ENCODE results near the gene SFSWAP.

The SFSWAP gene

DNA sequence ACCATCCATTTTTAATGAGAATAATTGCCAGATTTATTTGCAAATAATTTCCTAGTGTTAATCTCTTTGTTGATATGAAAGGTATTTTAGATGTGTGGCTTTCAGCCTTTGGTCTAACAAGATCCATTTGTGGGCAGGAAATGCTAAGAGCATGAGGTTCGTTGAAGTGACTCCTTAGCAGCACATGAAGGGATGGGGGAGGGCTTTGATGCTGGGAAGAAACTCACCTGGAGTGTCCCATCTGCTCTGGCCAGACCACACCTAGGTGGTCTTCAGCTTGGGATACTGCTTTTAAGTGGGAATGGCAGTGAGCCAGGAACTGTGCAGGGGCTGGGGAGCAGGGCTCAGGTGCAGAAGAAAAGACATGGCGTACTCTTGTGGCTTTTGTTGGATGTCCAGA lies 13.6 kb downstream of the SFSWAP start:
- no peak overlapping the region for H3K4me3 ChIP-seq (ENCODE audit: low read length)
- 0 out of 2 replicates have a peak, but pooled peaks cover 2% of the 10 kb centered on the region for H4K20me1 ChIP-seq (ENCODE audit: control insufficient read depth, insufficient read depth, low read depth, low read length)
- no peak overlapping the region for H3K4me2 ChIP-seq (ENCODE audit: low read length)
- peaks cover 91% of the 10 kb centered on the region for H3K36me3 ChIP-seq (ENCODE audit: control insufficient read depth, low read length)
- TF ChIP-seq EZH2phosphoT487 (IDR thresholded peaks at IDR 0.05; ENCODE audit: borderline replicate concordance, low read length): no peak
- no peak for TF ChIP-seq CTCF (IDR thresholded peaks at IDR 0.05; ENCODE audit: low read depth, low read length, poor library complexity, severe bottlenecking)
- peaks cover 50% of the 10 kb centered on the region for H3K79me2 ChIP-seq (ENCODE audit: control insufficient read depth, low read length)
- no peak overlapping the region for H3K27ac ChIP-seq (ENCODE audit: low read depth, low read length)
- no peaks in the 10 kb centered on the region for H3K9me3 ChIP-seq (ENCODE audit: control insufficient read depth, insufficient read depth, low read length)
- no peaks in the 10 kb centered on the region; the same call in 1 of the 2 replicates for H3F3A ChIP-seq (ENCODE audit: control insufficient read depth, insufficient read depth)
- no peaks in the 10 kb centered on the region for H3K9me2 ChIP-seq (replicated peaks; ENCODE audit: control insufficient read depth, low read length)
- H3K27me3 ChIP-seq (ENCODE audit: control insufficient read depth, low read length): no peaks in the 10 kb centered on the region
- H3K4me1 ChIP-seq (ENCODE audit: control insufficient read depth, low read length): no peaks in the 10 kb centered on the region

- no peak overlapping the region for H3K4me2 ChIP-seq (ENCODE audit: low read length)
- no peaks in the 10 kb centered on the region; the same call in 1 of the 2 replicates for H3F3A ChIP-seq (ENCODE audit: control insufficient read depth, insufficient read depth)
- no peaks in the 10 kb centered on the region for H3K9me2 ChIP-seq (replicated peaks; ENCODE audit: control insufficient read depth, low read length)
- H4K20me1 ChIP-seq (ENCODE audit: control insufficient read depth, insufficient read depth, low read depth, low read length): 0 out of 2 replicates have a peak, but pooled peaks cover 2% of the 10 kb centered on the region
- TF ChIP-seq CTCF (IDR thresholded peaks at IDR 0.05; ENCODE audit: low read depth, low read length, poor library complexity, severe bottlenecking) (no peak), EZH2phosphoT487 (IDR thresholded peaks at IDR 0.05; ENCODE audit: borderline replicate concordance, low read length) (no peak)
- H3K4me3 ChIP-seq (ENCODE audit: low read length): no peak overlapping the region
- H3K9me3 ChIP-seq (ENCODE audit: control insufficient read depth, insufficient read depth, low read length): no peaks in the 10 kb centered on the region
- H3K27me3 ChIP-seq (ENCODE audit: control insufficient read depth, low read length): no peaks in the 10 kb centered on the region
- no peaks in the 10 kb centered on the region for H3K4me1 ChIP-seq (ENCODE audit: control insufficient read depth, low read length)
- H3K27ac ChIP-seq (ENCODE audit: low read depth, low read length): no peak overlapping the region
- H3K79me2 ChIP-seq (ENCODE audit: control insufficient read depth, low read length): peaks cover 41% of the 10 kb centered on the region
- H3K36me3 ChIP-seq (ENCODE audit: control insufficient read depth, low read length): peaks cover 91% of the 10 kb centered on the region
Measured at GRCh38 chr12:131725503-131725902, 14.6 kb downstream of the SFSWAP start.

GRCh38 chr12:131728720-131729119 lies 17.8 kb downstream of the SFSWAP start:
- Histone ChIP-seq H3K4me1 (ENCODE audit: control insufficient read depth, low read length) (no peaks in the 10 kb centered on the region), H4K20me1 (ENCODE audit: control insufficient read depth, insufficient read depth, low read depth, low read length) (0 out of 2 replicates have a peak, but pooled peaks cover 2% of the 10 kb centered on the region), H3F3A (ENCODE audit: control insufficient read depth, insufficient read depth) (no peaks in the 10 kb centered on the region), H3K79me2 (ENCODE audit: control insufficient read depth, low read length) (peaks cover 16% of the 10 kb centered on the region), H3K9me2 (replicated peaks; ENCODE audit: control insufficient read depth, low read length) (no peaks in the 10 kb centered on the region), H3K4me3 (ENCODE audit: low read length) (no peak overlapping the region), H3K27ac (ENCODE audit: low read depth, low read length) (no peak overlapping the region), H3K4me2 (ENCODE audit: low read length) (no peak overlapping the region), H3K36me3 (ENCODE audit: control insufficient read depth, low read length) (peaks cover 92% of the 10 kb centered on the region), H3K9me3 (ENCODE audit: control insufficient read depth, insufficient read depth, low read length) (no peaks in the 10 kb centered on the region), H3K27me3 (ENCODE audit: control insufficient read depth, low read length) (no peaks in the 10 kb centered on the region)
- TF ChIP-seq CTCF (IDR thresholded peaks at IDR 0.05; ENCODE audit: low read depth, low read length, poor library complexity, severe bottlenecking): no peak
- TF ChIP-seq EZH2phosphoT487 (IDR thresholded peaks at IDR 0.05; ENCODE audit: borderline replicate concordance, low read length): no peak
